ENCODE results near the gene KIT. TPM values are rescaled to one million over a fixed set of nuclear protein-coding genes. Genes with fewer than 3 reads are reported as not detected.

The KIT gene
- total RNA-seq, 2 experiments from 2014 or later = 0.05 to 0.36 TPM

DNA sequence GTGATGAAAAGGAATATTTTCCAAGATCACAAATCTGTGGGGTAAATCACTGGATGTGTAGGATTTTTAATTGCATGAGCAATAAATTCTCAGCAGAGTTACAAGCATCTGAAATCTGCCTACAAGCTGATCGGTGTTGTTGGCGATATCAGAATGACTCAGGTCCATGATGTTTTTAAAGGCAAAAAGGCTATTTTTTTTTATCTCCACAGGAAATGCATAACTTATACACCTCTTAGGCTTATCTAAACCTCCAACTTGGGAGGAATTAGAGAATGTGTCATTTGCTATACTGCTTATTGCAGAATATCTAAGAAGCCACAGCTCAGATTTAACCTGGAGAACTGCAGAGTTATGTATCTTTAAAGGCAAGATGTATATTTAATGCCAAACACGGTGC is 61.6 kb downstream of the KIT start:
- intact Hi-C loops (cut with DNase I, micrococcal nuclease) = no loop called here
- Mint-ChIP-seq H3K27me3 (no peaks in the 10 kb centered on the region), H3K36me3 (ENCODE audit: low read depth) (no peaks in the 10 kb centered on the region), H3K27ac (no peak overlapping the region), H3K9me3 (no peaks in the 10 kb centered on the region), H3K4me1 (ENCODE audit: low read depth) (no peaks in the 10 kb centered on the region), H3K4me3 (no peak overlapping the region)
- Histone ChIP-seq H3K27ac (ENCODE audit: low read depth in 1 of 2, low read length in 2 of 2) (no peak overlapping the region), H3K9me3 (ENCODE audit: control insufficient read depth in 1 of 2, insufficient read depth in 1 of 2, low read length in 2 of 2) (no peaks in the 10 kb centered on the region), H3K4me1 (ENCODE audit: insufficient read depth, low read length) (no peaks in the 10 kb centered on the region), H3K27me3 (ENCODE audit: control insufficient read depth in 1 of 2, insufficient read depth in 2 of 2, low read length in 2 of 2) (no peaks in the 10 kb centered on the region), H3K4me3 (ENCODE audit: low read length) (no peak overlapping the region), H3K36me3 (ENCODE audit: insufficient read depth, low read length) (no peaks in the 10 kb centered on the region)
- DNase-seq = no peak
- no peak for ATAC-seq (ENCODE audit: poor library complexity)
- ChIA-PET POLR2A (no interaction called here), CTCF (no interaction called here)
- TF ChIP-seq, protein P1, sequence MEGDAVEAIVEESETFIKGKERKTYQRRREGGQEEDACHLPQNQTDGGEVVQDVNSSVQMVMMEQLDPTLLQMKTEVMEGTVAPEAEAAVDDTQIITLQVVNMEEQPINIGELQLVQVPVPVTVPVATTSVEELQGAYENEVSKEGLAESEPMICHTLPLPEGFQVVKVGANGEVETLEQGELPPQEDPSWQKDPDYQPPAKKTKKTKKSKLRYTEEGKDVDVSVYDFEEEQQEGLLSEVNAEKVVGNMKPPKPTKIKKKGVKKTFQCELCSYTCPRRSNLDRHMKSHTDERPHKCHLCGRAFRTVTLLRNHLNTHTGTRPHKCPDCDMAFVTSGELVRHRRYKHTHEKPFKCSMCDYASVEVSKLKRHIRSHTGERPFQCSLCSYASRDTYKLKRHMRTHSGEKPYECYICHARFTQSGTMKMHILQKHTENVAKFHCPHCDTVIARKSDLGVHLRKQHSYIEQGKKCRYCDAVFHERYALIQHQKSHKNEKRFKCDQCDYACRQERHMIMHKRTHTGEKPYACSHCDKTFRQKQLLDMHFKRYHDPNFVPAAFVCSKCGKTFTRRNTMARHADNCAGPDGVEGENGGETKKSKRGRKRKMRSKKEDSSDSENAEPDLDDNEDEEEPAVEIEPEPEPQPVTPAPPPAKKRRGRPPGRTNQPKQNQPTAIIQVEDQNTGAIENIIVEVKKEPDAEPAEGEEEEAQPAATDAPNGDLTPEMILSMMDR (IDR thresholded peaks at IDR 0.05) = no peak

DNA sequence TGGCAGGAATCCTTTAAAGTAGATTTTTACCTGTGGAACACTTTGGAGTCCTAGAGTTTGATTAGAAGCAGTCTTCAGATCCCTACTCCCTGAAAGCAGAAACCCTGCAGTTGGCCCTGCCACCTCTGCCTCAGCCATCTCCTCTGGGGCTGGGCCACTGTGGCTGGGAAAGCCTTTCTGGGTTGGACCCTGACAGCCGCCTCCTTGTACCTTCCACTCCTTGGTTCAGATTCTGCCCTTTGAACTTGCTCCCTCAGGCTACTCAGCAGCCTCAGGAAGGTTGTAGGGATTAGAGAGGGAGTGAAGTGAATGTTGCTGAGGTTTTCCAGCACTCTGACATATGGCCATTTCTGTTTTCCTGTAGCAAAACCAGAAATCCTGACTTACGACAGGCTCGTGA is 65.5 kb downstream of the KIT start:
- CTCF ChIA-PET = no interaction called here
- H3K4me3 Mint-ChIP-seq = no peak overlapping the region
- H3K4me1 Mint-ChIP-seq (ENCODE audit: low read depth) = no peaks in the 10 kb centered on the region
- no peaks in the 10 kb centered on the region for H3K36me3 Mint-ChIP-seq (ENCODE audit: low read depth)
- no peak overlapping the region for H3K27ac Mint-ChIP-seq
- Histone ChIP-seq H3K27me3 (ENCODE audit: control insufficient read depth in 1 of 2, insufficient read depth in 2 of 2, low read length in 2 of 2) (no peaks in the 10 kb centered on the region), H3K27ac (ENCODE audit: low read depth in 1 of 2, low read length in 2 of 2) (no peak overlapping the region), H3K4me1 (ENCODE audit: insufficient read depth, low read length) (no peaks in the 10 kb centered on the region), H3K36me3 (ENCODE audit: insufficient read depth, low read length) (no peaks in the 10 kb centered on the region), H3K4me3 (ENCODE audit: low read length) (no peak overlapping the region), H3K9me3 (ENCODE audit: control insufficient read depth in 1 of 2, insufficient read depth in 1 of 2, low read length in 2 of 2) (no peaks in the 10 kb centered on the region)
- intact Hi-C loops (cut with DNase I, micrococcal nuclease) = no loop called here
- TF ChIP-seq, protein P1 (IDR thresholded peaks at IDR 0.05) = no peak
- no peaks in the 10 kb centered on the region for H3K9me3 Mint-ChIP-seq
- DNase-seq (no peak), ATAC-seq (ENCODE audit: poor library complexity) (no peak)
- POLR2A ChIA-PET = no interaction called here
- no peaks in the 10 kb centered on the region for H3K27me3 Mint-ChIP-seq

DNA sequence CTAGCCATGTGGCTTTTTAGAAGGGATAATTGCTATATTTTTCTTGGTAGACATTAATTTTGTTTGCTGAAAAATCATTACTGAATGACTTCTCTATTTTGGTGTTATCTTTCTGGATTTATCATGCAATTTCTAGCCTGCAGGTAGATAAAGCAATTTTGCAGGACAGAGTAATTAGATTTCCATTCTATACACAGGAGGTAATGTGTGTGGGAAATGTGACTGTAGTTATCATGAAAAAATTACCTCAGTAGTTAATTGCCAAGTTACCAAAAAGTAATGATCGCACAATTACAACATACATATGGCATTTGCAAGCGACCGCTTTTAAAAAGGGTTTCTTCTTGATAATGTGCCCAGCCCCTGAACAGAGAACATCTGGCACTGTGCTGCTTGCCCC is 66.1 kb downstream of the KIT start:
- CTCF ChIA-PET = no interaction called here

More for the DNA sequence above, 66.1 kb downstream of the KIT start:
- H3K27ac Mint-ChIP-seq = no peak overlapping the region
- no peaks in the 10 kb centered on the region for H3K36me3 ChIP-seq (ENCODE audit: insufficient read depth, low read length)
- H3K4me3 ChIP-seq (ENCODE audit: low read length) = no peak overlapping the region
- H3K4me1 Mint-ChIP-seq (ENCODE audit: low read depth) = no peaks in the 10 kb centered on the region
- no peak for ATAC-seq (ENCODE audit: poor library complexity)
- H3K36me3 Mint-ChIP-seq (ENCODE audit: low read depth) = no peaks in the 10 kb centered on the region
- H3K27ac ChIP-seq (ENCODE audit: low read depth in 1 of 2, low read length in 2 of 2) = no peak overlapping the region
- no peaks in the 10 kb centered on the region for H3K27me3 ChIP-seq (ENCODE audit: control insufficient read depth in 1 of 2, insufficient read depth in 2 of 2, low read length in 2 of 2)
- H3K4me1 ChIP-seq (ENCODE audit: insufficient read depth, low read length) = no peaks in the 10 kb centered on the region
- no peak for DNase-seq
- H3K4me3 Mint-ChIP-seq = no peak overlapping the region
- POLR2A ChIA-PET = no interaction called here
- H3K9me3 Mint-ChIP-seq = no peaks in the 10 kb centered on the region
- H3K9me3 ChIP-seq (ENCODE audit: control insufficient read depth in 1 of 2, insufficient read depth in 1 of 2, low read length in 2 of 2) = no peaks in the 10 kb centered on the region
- H3K27me3 Mint-ChIP-seq = no peaks in the 10 kb centered on the region
- TF ChIP-seq, protein P1 (IDR thresholded peaks at IDR 0.05) = no peak
- intact Hi-C loops (cut with DNase I, micrococcal nuclease) = no loop called here
